H1 (cell line): ENCODE data around the gene GTPBP1. TPM values are rescaled to one million over a fixed set of nuclear protein-coding genes. Genes with fewer than 3 reads are reported as not detected.

ENCODE experiments used
- CTCF ChIA-PET: fragments of 300-600 bp; sonication (Branson Sonifier 250); formaldehyde crosslinking; loops from one replicate; lab custom pipeline; 2021; ENCODE audit not compliant: partially characterized antibody; lab: Charles Lee
- POLR2A ChIA-PET: fragments of 300-600 bp; sonication (Branson Sonifier 250); formaldehyde crosslinking; loops from one replicate; lab custom pipeline; 2021; ENCODE audit warnings: inconsistent platforms; ENCODE audit not compliant: partially characterized antibody; lab: Charles Lee
- DNase-seq, 2 experiments: peaks; one replicate each; pipeline versions ENCODE4 v3.0.0 to v3.0.0-alpha.2; 2010 to 2022; ENCODE audit warnings: low spot score in 2 of 2, low read depth in 1 of 2, mixed read lengths in 1 of 2
- FAIRE-seq: peaks from 2 replicates; lab custom pipeline; 2011; peaks lifted over from hg19 to GRCh38; lab: Jason Lieb, UNC
- H2AFZ ChIP-seq: 2 replicates; pipeline ENCODE4 v1.8.1; 2012; ENCODE audit warnings: low read length, inconsistent platforms
- H2AK5ac ChIP-seq: 2 replicates; pipeline ENCODE4 v1.6.1; 2013; ENCODE audit warnings: low read depth, low read length
- H2BK120ac ChIP-seq: replicated peaks from 2 replicates; pipeline ENCODE3; 2013; ENCODE audit warnings: low read depth, low read length, inconsistent platforms
- H2BK12ac ChIP-seq: 2 replicates; pipeline ENCODE4 v1.6.1; 2013; ENCODE audit warnings: low read depth, low read length
- H2BK15ac ChIP-seq: 2 replicates; pipeline ENCODE4 v1.6.1; 2013; ENCODE audit warnings: low read length
- H2BK20ac ChIP-seq: 2 replicates; pipeline ENCODE4 v1.6.1; 2013; ENCODE audit warnings: low read length
- H2BK5ac ChIP-seq: 2 replicates; pipeline ENCODE4 v1.6.1; 2013; ENCODE audit warnings: low read depth, low read length
- H3K14ac ChIP-seq: 2 replicates; pipeline ENCODE4 v1.6.1; 2013; ENCODE audit warnings: inconsistent platforms; ENCODE audit not compliant: insufficient read length
- H3K18ac ChIP-seq: 2 replicates; pipeline ENCODE4 v1.6.1; 2013; ENCODE audit warnings: low read length; ENCODE audit errors: extremely low read depth
- H3K23ac ChIP-seq: 2 replicates; pipeline ENCODE4 v1.6.1; 2013; ENCODE audit warnings: inconsistent platforms; ENCODE audit not compliant: insufficient read length
- H3K23me2 ChIP-seq: 2 replicates; pipeline ENCODE4 v1.6.1; 2013; ENCODE audit warnings: low read depth, low read length
- H3K27ac ChIP-seq: 2 replicates; pipeline ENCODE4 v1.6.1; 2011; ENCODE audit warnings: low read depth, low read length, inconsistent platforms
- H3K27me3 ChIP-seq, 4 experiments: replicated peaks in 1 of 4; 1 replicate in 1 of 4; 2 replicates in 3 of 4; pipeline versions ENCODE4 v1.6.1 to v1.8.1; 2011 to 2013; ENCODE audit warnings: low read length in 3 of 4, mild to moderate bottlenecking in 3 of 4, inconsistent platforms in 2 of 4, mixed read lengths in 2 of 4, moderate library complexity in 1 of 4; ENCODE audit not compliant: control insufficient read depth in 3 of 4, insufficient read depth in 3 of 4; ENCODE audit errors: extremely low read depth in 1 of 4
- H3K36me3 ChIP-seq, 4 experiments: 2 replicates each; pipeline versions ENCODE4 v1.6.1 to v1.8.1; 2011 to 2013; ENCODE audit warnings: mild to moderate bottlenecking in 4 of 4, low read length in 3 of 4, moderate library complexity in 2 of 4, control low read depth in 1 of 4, inconsistent platforms in 1 of 4; ENCODE audit not compliant: insufficient read depth in 4 of 4, control insufficient read depth in 2 of 4
- H3K4ac ChIP-seq: replicated peaks from 2 replicates; pipeline ENCODE3; 2013; ENCODE audit warnings: low read length, low read depth, mixed read lengths, inconsistent platforms; ENCODE audit not compliant: insufficient read length
- H3K4me1 ChIP-seq, 4 experiments: replicated peaks in 1 of 4; 1 replicate in 1 of 4; 2 replicates in 3 of 4; pipeline versions ENCODE4 v1.6.1 to v1.8.1; 2011 to 2013; ENCODE audit warnings: low read length in 3 of 4, inconsistent platforms in 2 of 4, mixed read lengths in 1 of 4; ENCODE audit not compliant: insufficient read depth in 4 of 4, control insufficient read depth in 3 of 4
- H3K4me2 ChIP-seq, 2 experiments: 2 replicates each; pipeline versions ENCODE4 v1.6.1 to v1.8.1; 2011 to 2013; ENCODE audit warnings: low read depth in 2 of 2, low read length in 2 of 2, control low read depth in 1 of 2, inconsistent platforms in 1 of 2, mild to moderate bottlenecking in 1 of 2; ENCODE audit not compliant: insufficient read depth in 1 of 2
- H3K4me3 ChIP-seq, 4 experiments: fragments of 200-600, 300-600 bp in 1 of 4; sonication (generic), shearing (Covaris generic), sonication (Bioruptor Twin) in 1 of 4; 2 replicates each; pipeline versions ENCODE4 v1.5.1 to v1.8.1; 2011 to 2016; ENCODE audit warnings: low read length in 4 of 4, low read depth in 3 of 4, control low read depth in 2 of 4, inconsistent platforms in 2 of 4, mild to moderate bottlenecking in 2 of 4, mixed read lengths in 1 of 4, moderate library complexity in 1 of 4; ENCODE audit not compliant: insufficient read depth in 2 of 4; ENCODE audit errors: extremely low read depth in 1 of 4
- H3K56ac ChIP-seq: replicated peaks from 2 replicates; pipeline ENCODE3; 2013; ENCODE audit warnings: low read depth, mild to moderate bottlenecking, mixed read lengths, low read length, inconsistent platforms; ENCODE audit not compliant: insufficient read length
- H3K79me1 ChIP-seq: 2 replicates; pipeline ENCODE4 v1.6.1; 2013; ENCODE audit warnings: low read depth, low read length, control low read depth
- H3K79me2 ChIP-seq, 2 experiments: 2 replicates each; pipeline versions ENCODE4 v1.6.1 to v1.8.1; 2012 to 2013; ENCODE audit warnings: low read length in 2 of 2, mild to moderate bottlenecking in 2 of 2, inconsistent platforms in 1 of 2; ENCODE audit not compliant: insufficient read depth in 2 of 2, control insufficient read depth in 1 of 2
- H3K9ac ChIP-seq, 4 experiments: replicated peaks in 1 of 4; 1 replicate in 1 of 4; 2 replicates in 3 of 4; pipeline versions ENCODE4 v1.6.1 to v1.8.1; 2011 to 2013; ENCODE audit warnings: low read depth in 3 of 4, low read length in 3 of 4, control low read depth in 2 of 4, mild to moderate bottlenecking in 2 of 4, moderate library complexity in 2 of 4, inconsistent platforms in 1 of 4; ENCODE audit errors: extremely low read depth in 1 of 4
- H3K9me3 ChIP-seq, 2 experiments: 2 replicates each; pipeline versions ENCODE4 v1.6.1 to v1.8.1; 2012 to 2013; ENCODE audit warnings: mild to moderate bottlenecking in 2 of 2, moderate library complexity in 2 of 2, control low read depth in 1 of 2, inconsistent platforms in 1 of 2, low read depth in 1 of 2, low read length in 1 of 2, mixed read lengths in 1 of 2; ENCODE audit not compliant: insufficient read depth in 2 of 2
- H4K20me1 ChIP-seq, 2 experiments: replicated peaks in 1 of 2; 2 replicates each; pipeline versions ENCODE3 to v1.8.1; 2011 to 2013; ENCODE audit warnings: inconsistent platforms in 2 of 2, low read length in 2 of 2, mild to moderate bottlenecking in 1 of 2; ENCODE audit not compliant: insufficient read depth in 2 of 2, control insufficient read depth in 1 of 2
- H4K5ac ChIP-seq: 2 replicates; pipeline ENCODE4 v1.6.1; 2013; ENCODE audit warnings: low read length, low read depth, mixed read lengths, inconsistent platforms; ENCODE audit not compliant: insufficient read length
- H4K8ac ChIP-seq: 2 replicates; pipeline ENCODE4 v1.8.0; 2013; ENCODE audit warnings: mild to moderate bottlenecking, moderate library complexity, low read length, inconsistent platforms; ENCODE audit not compliant: insufficient read depth; ENCODE audit errors: extremely low read depth
- H4K91ac ChIP-seq: replicated peaks from 2 replicates; pipeline ENCODE3; 2013; ENCODE audit warnings: low read length, mixed read lengths, inconsistent platforms; ENCODE audit not compliant: insufficient read length
- BACH1 ChIP-seq: IDR thresholded peaks from 2 replicates; pipeline ENCODE4 v1.6.1; 2012; ENCODE audit warnings: low read length, improper control_type of control experiment
- BRCA1 ChIP-seq: IDR thresholded peaks from 2 replicates; pipeline ENCODE4 v1.6.1; 2012; ENCODE audit warnings: low read depth, low read length, improper control_type of control experiment
- CBX8 ChIP-seq: fragments of 300-800, 300-1000 bp; sonication (generic); IDR thresholded peaks from 2 replicates; pipeline ENCODE4 v1.7.1; 2016; ENCODE audit warnings: low read depth, low read length, borderline replicate concordance
- CHD2 ChIP-seq: IDR thresholded peaks from 2 replicates; pipeline ENCODE4 v1.6.1; 2012; ENCODE audit warnings: low read length, improper control_type of control experiment
- KDM1A ChIP-seq: fragments of 200-600, 300-600 bp; sonication (generic); IDR thresholded peaks from 2 replicates; pipeline ENCODE4 v1.7.1; 2016; ENCODE audit warnings: mild to moderate bottlenecking, low read length, borderline replicate concordance
- KDM5A ChIP-seq: fragments of 200-600 bp; IDR thresholded peaks from 2 replicates; pipeline ENCODE4 v1.7.1; 2012; ENCODE audit warnings: mild to moderate bottlenecking, low read length, inconsistent platforms, mixed read lengths
- MAFK ChIP-seq: IDR thresholded peaks from 2 replicates; pipeline ENCODE4 v1.6.1; 2012; ENCODE audit warnings: low read depth, mild to moderate bottlenecking, improper control_type of control experiment, low read length
- POU5F1 ChIP-seq: IDR thresholded peaks from 2 replicates; pipeline ENCODE4 v1.6.1; 2011; ENCODE audit warnings: low read depth, mild to moderate bottlenecking, low read length, moderate library complexity
- SIX5 ChIP-seq: IDR thresholded peaks from 2 replicates; pipeline ENCODE4 v1.6.1; 2011; ENCODE audit warnings: mild to moderate bottlenecking, low read depth, low read length
- SP4 ChIP-seq: IDR thresholded peaks from 2 replicates; pipeline ENCODE4 v1.6.1; 2012; ENCODE audit warnings: low read length, inconsistent platforms
- WGBS, 2 experiments: shearing (Covaris generic) in 1 of 2; methylation state at CpG; one replicate each; pipeline versions ENCODE4 v1.1.6 to v1.1.7; 2013 to 2015; ENCODE audit warnings: low lambda C conversion rate in 2 of 2, mixed read lengths in 2 of 2, inconsistent platforms in 1 of 2, low coverage in 1 of 2, missing lambda C conversion rate in 1 of 2; ENCODE audit not compliant: insufficient replicate concordance in 2 of 2, insufficient coverage in 1 of 2, insufficient read length in 1 of 2; ENCODE audit errors: extremely low coverage in 1 of 2, missing lambda C conversion rate in 1 of 2; 5-methylcytosine and 5-hydroxymethylcytosine counted together
- polyA plus RNA-seq, 7 experiments: library from polyadenylated mRNA; depleted of rRNA in 3 of 7; stranded (reverse) in 5 of 7; unstranded in 2 of 7; fragments of >200 nt in 5 of 7; fragments of 200-250 nt in 2 of 7; gene quantifications; 1 replicate in 5 of 7; 2 replicates in 1 of 7; 4 replicates in 1 of 7; pipeline versions ENCODE4 v1.2.1 to v1.2.3, GENCODE V29; 2011 to 2013; ENCODE audit warnings: missing spikeins in 2 of 7, mixed read lengths in 2 of 7
- total RNA-seq: library from RNA; stranded (reverse); fragmentation: NEBNext Ultra II Directional; extraction: Animal tissue kit (Norgen Biotek cat#: 25700); gene quantifications from 2 replicates; pipeline ENCODE4 v1.2.1, GENCODE V29; 2021

The GTPBP1 gene
- total and polyA plus RNA-seq, 2 of the 8 experiments (the other 6 are each of a cell fraction or from before 2014, with no cell fraction given): 53.1 to 91.8 TPM

- H3K4me3 ChIP-seq: no peak overlapping the region
- no peaks in the 10 kb centered on the region for H3K27me3 ChIP-seq
- H3K4me2 ChIP-seq: no peak overlapping the region
- H2AFZ ChIP-seq: no peak overlapping the region
- no peak overlapping the region for H3K23ac ChIP-seq
- H4K20me1 ChIP-seq: peaks cover 6 to 11% of the 10 kb centered on the region in 2 experiments
- no peak overlapping the region for H3K18ac ChIP-seq
- no peaks in the 10 kb centered on the region for H3K23me2 ChIP-seq
- H3K56ac ChIP-seq: no peak overlapping the region
- H3K27ac ChIP-seq: no peak overlapping the region
- no peak overlapping the region for H2BK15ac ChIP-seq
- ChIA-PET POLR2A (interaction anchor here (1.0 to 13.2 kb wide), 4 partner anchors 11 to 32 kb away, joined by 3 to 112 read pairs (median 9); no protein-coding TSS in a partner anchor), CTCF (interaction anchor here (0.8 to 11.1 kb wide), 4 partner anchors 13 to 108 kb away, joined by 3 to 124 read pairs (median 106); partner anchors contain the start of gene NPTXR)
- no peak overlapping the region for H2BK20ac ChIP-seq
- H2BK5ac ChIP-seq: no peak overlapping the region
- TF ChIP-seq POU5F1 (no peak), KDM5A (no peak), KDM1A (no peak), BACH1 (no peak), SIX5 (no peak), MAFK (no peak), SP4 (no peak), CHD2 (no peak), CBX8 (no peak), BRCA1 (no peak)
- no peak overlapping the region for H4K5ac ChIP-seq
- no peak overlapping the region for H3K4ac ChIP-seq
- no peak overlapping the region for H3K9ac ChIP-seq
- no peak overlapping the region for H4K8ac ChIP-seq
- H3K36me3 ChIP-seq: peaks cover 11 to 25% (median 14%) of the 10 kb centered on the region in 4 experiments; a peak in 7 of 8 replicates
- no peak overlapping the region for H2AK5ac ChIP-seq
- H2BK120ac ChIP-seq: no peak overlapping the region
- H3K9me3 ChIP-seq: no peaks in the 10 kb centered on the region
- H2BK12ac ChIP-seq: no peak overlapping the region
- H3K14ac ChIP-seq: no peak overlapping the region
- H3K4me1 ChIP-seq: no peaks in the 10 kb centered on the region
- 96% methylated on average over 7 of the region's 7 CpGs; no CpG with 5 or more reads in 1 of the 2 experiments for WGBS, 2 experiments
- DNase-seq: no peak
- H4K91ac ChIP-seq: no peak overlapping the region
- no peak for FAIRE-seq
- no peaks in the 10 kb centered on the region for H3K79me1 ChIP-seq
- H3K79me2 ChIP-seq: no peaks in the 10 kb centered on the region
Measured at GRCh38 chr22:38736257-38736570, 30.5 kb downstream of the GTPBP1 start.
